Measurements from ENCODE around the gene NKTR.

DNA sequence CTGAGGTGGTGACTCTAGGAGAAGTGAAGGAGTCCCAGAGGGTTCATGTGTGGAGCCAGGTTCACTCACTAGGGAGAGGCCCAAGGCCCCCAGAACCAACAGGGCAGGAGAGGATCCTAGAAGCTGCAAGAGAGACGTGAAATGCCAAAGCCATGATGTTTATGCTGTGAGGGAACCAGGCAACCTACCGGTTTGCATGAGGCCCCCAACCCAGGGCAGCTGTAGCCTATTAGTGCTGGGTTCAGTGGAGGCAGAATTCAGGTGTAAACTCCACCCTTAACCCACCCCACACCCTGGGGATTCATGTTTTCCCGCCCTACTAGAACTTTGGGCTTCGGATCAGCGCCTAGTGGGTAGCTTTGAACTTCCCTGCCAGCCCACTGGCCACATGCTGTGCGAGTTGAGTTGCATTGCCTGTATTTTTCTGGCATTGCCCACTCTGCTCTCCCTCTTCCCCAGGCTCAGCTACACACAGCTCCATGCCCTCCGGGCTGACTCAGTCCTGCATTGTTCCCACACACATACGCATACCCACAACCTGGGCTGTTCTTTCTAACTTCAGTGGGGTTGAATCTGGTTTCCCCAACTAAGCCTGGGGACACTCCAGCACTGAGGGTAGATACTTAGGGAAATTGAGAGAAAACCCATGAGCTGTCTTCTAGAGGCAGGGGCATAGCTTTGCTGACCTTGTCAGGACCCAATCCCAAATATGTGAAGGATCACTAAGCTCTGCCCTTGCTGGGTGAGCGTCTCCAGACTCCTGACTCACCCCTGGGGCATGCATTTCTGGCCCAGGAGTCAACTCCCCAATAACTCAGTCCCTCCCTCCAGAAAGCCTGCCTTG, 51.0 kb downstream of the NKTR start:
- TF ChIP-seq CTCF (IDR thresholded peaks at IDR 0.05; ENCODE audit: low read depth, low read length) (no peak), POLR2A (IDR thresholded peaks at IDR 0.05; ENCODE audit: extremely low read depth, insufficient read length) (no peak), MAX (IDR thresholded peaks at IDR 0.05; ENCODE audit: low read depth, low read length) (no peak)

All from NB4 (cell line).